AG04449 (cell line): ENCODE results near the gene SPRY2.

Experiments
- CTCF ChIA-PET: fragments of 350-600 bp; formaldehyde crosslinking; extraction: SDS; loops from one replicate; lab custom pipeline; 2021; ENCODE audit warnings: antibody characterized with exemption; lab: Yijun Ruan, JAX
- POLR2A ChIA-PET: fragments of 400-600, 350-600 bp; formaldehyde crosslinking; extraction: SDS; loops from one replicate; lab custom pipeline; 2020; ENCODE audit warnings: antibody characterized with exemption, inconsistent platforms; lab: Yijun Ruan, JAX
- DNase-seq: peaks from one replicate; pipeline ENCODE4 v3.0.0-alpha.2; 2010; ENCODE audit warnings: low read depth, low spot score
- H3K4me3 ChIP-seq: 2 replicates; pipeline ENCODE4 v1.5.1; 2011; ENCODE audit warnings: low read depth, mild to moderate bottlenecking, control low read depth, low read length
- TF ChIP-seq, protein P1 (sequence below): IDR thresholded peaks from one replicate; pipeline ENCODE4 v1.5.1; 2011; ENCODE audit warnings: mild to moderate bottlenecking, moderate library complexity, low read length, control low read depth, inconsistent platforms; ENCODE audit not compliant: insufficient read depth; ENCODE audit errors: missing control alignments

The SPRY2 gene

GRCh38 chr13:80339912-80340650 is 845 bp downstream of the SPRY2 start:
- ChIA-PET CTCF (interaction anchor here (1.0 to 7.7 kb wide), 6 partner anchors 16 to 662 kb away, joined by 3 to 161 read pairs (median 16); no protein-coding TSS in a partner anchor), POLR2A (interaction anchor here (0.9 to 4.1 kb wide), 8 partner anchors 22 to 403 kb away, joined by 3 to 29 read pairs (median 6); no protein-coding TSS in a partner anchor)
- no peak for DNase-seq
- H3K4me3 ChIP-seq = peak overlapping the region; percentile 91
- TF ChIP-seq, protein P1, sequence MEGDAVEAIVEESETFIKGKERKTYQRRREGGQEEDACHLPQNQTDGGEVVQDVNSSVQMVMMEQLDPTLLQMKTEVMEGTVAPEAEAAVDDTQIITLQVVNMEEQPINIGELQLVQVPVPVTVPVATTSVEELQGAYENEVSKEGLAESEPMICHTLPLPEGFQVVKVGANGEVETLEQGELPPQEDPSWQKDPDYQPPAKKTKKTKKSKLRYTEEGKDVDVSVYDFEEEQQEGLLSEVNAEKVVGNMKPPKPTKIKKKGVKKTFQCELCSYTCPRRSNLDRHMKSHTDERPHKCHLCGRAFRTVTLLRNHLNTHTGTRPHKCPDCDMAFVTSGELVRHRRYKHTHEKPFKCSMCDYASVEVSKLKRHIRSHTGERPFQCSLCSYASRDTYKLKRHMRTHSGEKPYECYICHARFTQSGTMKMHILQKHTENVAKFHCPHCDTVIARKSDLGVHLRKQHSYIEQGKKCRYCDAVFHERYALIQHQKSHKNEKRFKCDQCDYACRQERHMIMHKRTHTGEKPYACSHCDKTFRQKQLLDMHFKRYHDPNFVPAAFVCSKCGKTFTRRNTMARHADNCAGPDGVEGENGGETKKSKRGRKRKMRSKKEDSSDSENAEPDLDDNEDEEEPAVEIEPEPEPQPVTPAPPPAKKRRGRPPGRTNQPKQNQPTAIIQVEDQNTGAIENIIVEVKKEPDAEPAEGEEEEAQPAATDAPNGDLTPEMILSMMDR = no peak

DNA sequence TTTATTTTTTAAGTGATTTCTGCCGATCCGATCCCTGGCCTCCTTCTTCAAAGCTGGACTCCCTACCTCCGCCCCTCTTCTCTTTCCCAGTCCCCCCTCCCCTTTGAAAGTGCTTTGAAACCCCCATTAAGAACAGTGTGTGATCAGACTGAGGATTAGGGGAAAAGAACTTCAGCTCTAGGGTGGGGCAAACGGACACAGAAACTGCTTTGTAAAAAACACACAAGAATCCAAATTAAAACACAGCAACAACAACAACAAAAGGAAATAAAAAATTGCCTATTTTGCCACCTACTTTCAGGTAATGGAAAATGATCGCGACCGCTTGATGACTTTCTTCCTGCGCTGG is 1.4 kb downstream of the SPRY2 start:
- no peak for DNase-seq
- peak overlapping the region; percentile 91 for H3K4me3 ChIP-seq
- POLR2A ChIA-PET = interaction anchor here (0.9 to 4.1 kb wide), 3 partner anchors 239 to 403 kb away, joined by 3 to 29 read pairs (median 3); no protein-coding TSS in a partner anchor
- TF ChIP-seq, protein P1 = no peak
- CTCF ChIA-PET = interaction anchor here (1.3 to 7.7 kb wide), 4 partner anchors 17 to 661 kb away, joined by 3 to 161 read pairs (median 5); no protein-coding TSS in a partner anchor

DNA sequence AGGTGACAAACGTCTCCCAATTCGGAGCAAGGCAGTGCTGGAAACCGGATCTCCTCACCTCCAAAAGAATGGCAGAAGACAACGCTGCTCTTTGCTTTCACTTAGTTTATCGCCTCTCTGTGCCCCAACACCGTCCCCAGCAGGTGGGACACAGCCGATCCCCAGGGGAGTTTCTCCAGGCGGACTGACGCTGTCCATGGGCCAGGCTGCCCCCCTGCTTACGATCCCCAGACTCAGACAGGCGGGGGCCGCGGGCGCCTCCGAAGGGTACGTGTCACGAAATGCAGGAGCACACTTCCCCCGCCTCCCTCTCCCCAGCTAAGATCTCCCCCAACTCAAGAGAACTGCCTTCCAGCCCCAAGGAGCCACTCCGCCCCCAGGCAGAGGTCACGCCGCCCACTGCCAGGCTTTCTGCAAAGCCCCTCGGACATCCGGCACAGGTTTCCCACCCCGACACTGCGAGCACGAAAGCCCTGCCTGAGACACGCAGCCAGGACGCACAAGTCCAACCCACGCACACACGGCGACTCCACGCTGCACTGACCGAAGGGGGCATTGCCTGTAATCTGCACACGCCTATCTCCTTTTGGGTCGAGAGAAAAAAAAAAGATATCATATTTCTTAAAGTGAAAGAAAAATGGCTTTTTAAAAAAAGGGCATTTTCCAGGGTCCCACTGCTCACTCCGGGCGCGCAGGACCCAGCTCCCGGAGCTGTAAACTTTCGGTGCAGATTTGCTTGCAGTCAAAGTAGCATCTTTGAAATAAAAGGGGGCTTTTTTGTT is 2.0 kb downstream of the SPRY2 start:
- ChIA-PET CTCF (interaction anchor here (1.3 to 7.7 kb wide), 4 partner anchors 17 to 661 kb away, joined by 3 to 161 read pairs (median 5); no protein-coding TSS in a partner anchor), POLR2A (interaction anchor here (0.9 to 4.1 kb wide), 3 partner anchors 238 to 402 kb away, joined by 3 to 29 read pairs (median 3); no protein-coding TSS in a partner anchor)
- TF ChIP-seq, protein P1 = peak; percentile 34
- H3K4me3 ChIP-seq = peak overlapping the region; percentile 91
- DNase-seq = peak; percentile 47

DNA sequence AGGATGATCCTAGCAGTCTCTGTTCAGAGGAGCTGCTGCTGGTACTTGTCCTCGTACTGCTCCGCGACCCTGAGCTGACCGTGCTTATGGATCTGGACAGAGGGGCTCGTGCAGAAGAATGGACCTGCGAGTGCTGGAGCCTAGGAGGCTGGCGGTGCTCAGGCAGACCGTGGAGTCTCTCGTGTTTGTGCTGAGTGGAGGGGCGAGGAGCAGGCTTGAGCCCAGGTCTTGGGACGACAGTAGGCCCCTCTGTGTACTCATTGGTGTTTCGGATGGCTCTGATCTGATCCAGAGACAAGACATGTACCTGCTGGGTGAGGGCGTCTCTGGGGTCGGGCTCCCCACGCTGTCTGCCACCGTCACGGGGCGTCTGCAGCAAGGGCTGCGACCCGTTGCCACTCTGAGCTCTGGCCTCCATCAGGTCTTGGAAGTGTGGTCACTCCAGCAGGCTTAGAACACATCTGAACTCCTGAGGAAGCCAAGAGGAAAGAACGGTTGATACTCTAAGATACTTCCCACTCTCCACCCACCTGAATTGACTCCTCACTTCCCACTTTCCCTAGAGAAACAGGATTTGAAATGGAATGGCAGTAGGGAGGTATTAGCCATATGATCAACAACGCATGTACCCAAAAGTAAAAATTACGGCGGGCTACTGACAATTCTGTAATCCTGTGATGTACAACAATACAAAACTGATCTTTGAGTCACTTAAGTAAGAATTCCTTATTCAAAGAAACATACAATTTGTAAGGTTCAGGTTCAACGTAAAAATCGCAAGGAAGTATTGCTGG is 3.4 kb downstream of the SPRY2 start:
- TF ChIP-seq, protein P1 = no peak
- POLR2A ChIA-PET = interaction anchor here (0.9 to 1.3 kb wide), 2 partner anchors 9 to 401 kb away, joined by 3 to 4 read pairs; no protein-coding TSS in a partner anchor
- peak overlapping the region; percentile 91 for H3K4me3 ChIP-seq
- CTCF ChIA-PET = interaction anchor here (1.0 to 1.7 kb wide), 2 partner anchors 289 to 546 kb away, joined by 3 read pairs; no protein-coding TSS in a partner anchor
- no peak for DNase-seq

DNA sequence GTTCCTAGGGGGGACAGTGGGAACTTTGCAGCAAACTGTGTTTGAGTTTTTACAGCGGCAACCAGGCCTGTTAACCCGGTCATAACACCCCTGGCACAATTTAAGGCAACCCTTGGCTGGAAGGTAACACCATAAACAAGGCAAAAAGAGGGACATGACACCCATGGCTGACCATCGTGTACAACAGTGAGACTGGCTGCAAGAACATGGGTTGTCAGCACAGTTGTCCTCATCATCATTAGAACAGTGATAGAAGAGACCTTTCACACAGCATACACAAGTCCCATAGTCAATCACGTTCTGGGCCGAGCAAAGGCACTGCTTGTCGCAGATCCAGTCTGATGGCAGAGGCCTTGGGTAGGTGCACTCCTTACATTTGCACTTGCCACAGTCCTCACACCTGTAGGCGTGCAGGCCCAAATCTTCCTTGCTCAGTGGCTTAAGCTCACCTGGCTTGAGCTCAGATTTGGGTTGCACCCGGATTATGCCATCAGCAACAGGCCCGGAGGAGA is 4.1 kb downstream of the SPRY2 start:
- ChIA-PET POLR2A (interaction anchor here (1.3 kb wide), 1 partner anchor 400 kb away, joined by 4 read pairs; no protein-coding TSS in a partner anchor), CTCF (interaction anchor here (1.0 kb wide), 1 partner anchor 288 kb away, joined by 3 read pairs; no protein-coding TSS in a partner anchor)
- DNase-seq = no peak
- H3K4me3 ChIP-seq = peak overlapping the region; percentile 91
- TF ChIP-seq, protein P1 = no peak
